ENCODE measurements around the gene NXT1.
"Not testable (repeated sequence)": the region's sequence is repeated elsewhere in the genome, so short reads cannot be mapped to it uniquely, and the experiment has no call there.

Gene NXT1

GRCh38 chr20:23350196-23350903 lies at the start of gene NXT1:
NXT1 (plus strand) TSS chr20:23350791; CDS start chr20:23354042, 3,251 bp downstream.
- DNase-seq: peak; percentile 99
- Mint-ChIP-seq H3K9me3 (no peaks in the 10 kb centered on the region), H3K27ac (peak within 1 kb of the TSS; percentile 100), H3K4me1 (ENCODE audit: low read depth) (peaks cover 43% of the 10 kb centered on the region), H3K36me3 (ENCODE audit: low read depth) (peaks cover 45% of the 10 kb centered on the region), H3K4me3 (peak within 1 kb of the TSS; percentile 86), H3K27me3 (no peaks in the 10 kb centered on the region)

GRCh38 chr20:23301436-23302050 lies 49.0 kb upstream of the NXT1 start:
- Mint-ChIP-seq H3K4me3 (no peak overlapping the region), H3K27me3 (no peaks in the 10 kb centered on the region), H3K4me1 (ENCODE audit: low read depth) (no peaks in the 10 kb centered on the region), H3K27ac (no peak overlapping the region), H3K9me3 (no peaks in the 10 kb centered on the region), H3K36me3 (ENCODE audit: low read depth) (no peaks in the 10 kb centered on the region)
- DNase-seq: no peak

- Mint-ChIP-seq H3K9me3 (no peaks in the 10 kb centered on the region), H3K27me3 (no peaks in the 10 kb centered on the region), H3K4me3 (no peak overlapping the region), H3K27ac (no peak overlapping the region), H3K4me1 (ENCODE audit: low read depth) (no peaks in the 10 kb centered on the region), H3K36me3 (ENCODE audit: low read depth) (no peaks in the 10 kb centered on the region)
- DNase-seq: no peak
Observed at GRCh38 chr20:23302386-23302785, 48.2 kb upstream of the NXT1 start.

- no peak overlapping the region for H3K4me3 Mint-ChIP-seq
- H3K27me3 Mint-ChIP-seq: no peaks in the 10 kb centered on the region
- no peaks in the 10 kb centered on the region for H3K36me3 Mint-ChIP-seq (ENCODE audit: low read depth)
- no peaks in the 10 kb centered on the region for H3K4me1 Mint-ChIP-seq (ENCODE audit: low read depth)
- H3K27ac Mint-ChIP-seq: no peak overlapping the region
- H3K9me3 Mint-ChIP-seq: no peaks in the 10 kb centered on the region
- no peak for DNase-seq
Observed at GRCh38 chr20:23302801-23303200, 47.8 kb upstream of the NXT1 start.

GRCh38 chr20:23303325-23304102 lies 47.1 kb upstream of the NXT1 start:
- no peaks in the 10 kb centered on the region for H3K27me3 Mint-ChIP-seq
- no peaks in the 10 kb centered on the region for H3K9me3 Mint-ChIP-seq
- no peak for DNase-seq
- H3K4me1 Mint-ChIP-seq (ENCODE audit: low read depth): peaks cover 3% of the 10 kb centered on the region
- H3K27ac Mint-ChIP-seq: no peak overlapping the region
- no peak overlapping the region for H3K4me3 Mint-ChIP-seq
- no peaks in the 10 kb centered on the region for H3K36me3 Mint-ChIP-seq (ENCODE audit: low read depth)

- no peaks in the 10 kb centered on the region for H3K27me3 Mint-ChIP-seq
- H3K4me1 Mint-ChIP-seq (ENCODE audit: low read depth): peaks cover 3% of the 10 kb centered on the region
- H3K9me3 Mint-ChIP-seq: no peaks in the 10 kb centered on the region
- H3K36me3 Mint-ChIP-seq (ENCODE audit: low read depth): no peaks in the 10 kb centered on the region
- no peak overlapping the region for H3K27ac Mint-ChIP-seq
- DNase-seq: no peak
- H3K4me3 Mint-ChIP-seq: no peak overlapping the region
Observed at GRCh38 chr20:23304616-23305015, 46.0 kb upstream of the NXT1 start.

GRCh38 chr20:23305098-23305497 lies 45.5 kb upstream of the NXT1 start:
- no peaks in the 10 kb centered on the region for H3K36me3 Mint-ChIP-seq (ENCODE audit: low read depth)
- H3K9me3 Mint-ChIP-seq: no peaks in the 10 kb centered on the region
- peaks cover 3% of the 10 kb centered on the region for H3K4me1 Mint-ChIP-seq (ENCODE audit: low read depth)
- H3K4me3 Mint-ChIP-seq: no peak overlapping the region
- H3K27me3 Mint-ChIP-seq: no peaks in the 10 kb centered on the region
- no peak for DNase-seq
- no peak overlapping the region for H3K27ac Mint-ChIP-seq

GRCh38 chr20:23307393-23307792 lies 43.2 kb upstream of the NXT1 start:
- not testable (repeated sequence) for H3K9me3 Mint-ChIP-seq; H3K4me1 Mint-ChIP-seq (ENCODE audit: low read depth); H3K27ac Mint-ChIP-seq; H3K27me3 Mint-ChIP-seq; H3K4me3 Mint-ChIP-seq; H3K36me3 Mint-ChIP-seq (ENCODE audit: low read depth); DNase-seq

GRCh38 chr20:23308024-23308423 lies 42.6 kb upstream of the NXT1 start:
- Mint-ChIP-seq H3K27me3 (no peaks in the 10 kb centered on the region), H3K4me3 (no peak overlapping the region), H3K9me3 (no peaks in the 10 kb centered on the region), H3K36me3 (ENCODE audit: low read depth) (no peaks in the 10 kb centered on the region), H3K27ac (no peak overlapping the region), H3K4me1 (ENCODE audit: low read depth) (peaks cover 3% of the 10 kb centered on the region)
- DNase-seq: no peak

- Mint-ChIP-seq H3K36me3 (ENCODE audit: low read depth) (no peaks in the 10 kb centered on the region), H3K9me3 (no peaks in the 10 kb centered on the region), H3K27me3 (no peaks in the 10 kb centered on the region)
Observed at GRCh38 chr20:23308908-23309307, 41.7 kb upstream of the NXT1 start.

GRCh38 chr20:23309781-23310180 lies 40.8 kb upstream of the NXT1 start:
- H3K9me3 Mint-ChIP-seq: no peaks in the 10 kb centered on the region
- H3K36me3 Mint-ChIP-seq (ENCODE audit: low read depth): no peaks in the 10 kb centered on the region
- DNase-seq: no peak
- H3K4me3 Mint-ChIP-seq: no peak overlapping the region
- H3K27me3 Mint-ChIP-seq: no peaks in the 10 kb centered on the region
- peaks cover 3% of the 10 kb centered on the region for H3K4me1 Mint-ChIP-seq (ENCODE audit: low read depth)
- H3K27ac Mint-ChIP-seq: no peak overlapping the region

More at GRCh38 chr20:23308908-23309307, 41.7 kb upstream of the NXT1 start:
- Mint-ChIP-seq H3K4me3 (no peak overlapping the region), H3K27ac (no peak overlapping the region), H3K4me1 (ENCODE audit: low read depth) (peaks cover 3% of the 10 kb centered on the region)
- no peak for DNase-seq

- Mint-ChIP-seq H3K4me1 (ENCODE audit: low read depth) (peaks cover 3% of the 10 kb centered on the region), H3K4me3 (no peak overlapping the region), H3K27me3 (no peaks in the 10 kb centered on the region), H3K36me3 (ENCODE audit: low read depth) (no peaks in the 10 kb centered on the region), H3K27ac (no peak overlapping the region), H3K9me3 (no peaks in the 10 kb centered on the region)
- DNase-seq: no peak
Observed at GRCh38 chr20:23311947-23312506, 38.6 kb upstream of the NXT1 start.

GRCh38 chr20:23313271-23313670 lies 37.3 kb upstream of the NXT1 start:
- Mint-ChIP-seq H3K9me3 (no peaks in the 10 kb centered on the region), H3K27ac (no peak overlapping the region), H3K36me3 (ENCODE audit: low read depth) (no peaks in the 10 kb centered on the region), H3K4me3 (no peak overlapping the region), H3K27me3 (no peaks in the 10 kb centered on the region), H3K4me1 (ENCODE audit: low read depth) (peaks cover 2% of the 10 kb centered on the region)
- no peak for DNase-seq

- H3K9me3 Mint-ChIP-seq: no peaks in the 10 kb centered on the region
- H3K4me3 Mint-ChIP-seq: no peak overlapping the region
- H3K27ac Mint-ChIP-seq: no peak overlapping the region
- H3K27me3 Mint-ChIP-seq: no peaks in the 10 kb centered on the region
- DNase-seq: no peak
- no peaks in the 10 kb centered on the region for H3K4me1 Mint-ChIP-seq (ENCODE audit: low read depth)
- no peaks in the 10 kb centered on the region for H3K36me3 Mint-ChIP-seq (ENCODE audit: low read depth)
Observed at GRCh38 chr20:23314699-23315098, 35.9 kb upstream of the NXT1 start.

- H3K4me3 Mint-ChIP-seq: no peak overlapping the region
- no peak for DNase-seq
- no peak overlapping the region for H3K27ac Mint-ChIP-seq
- no peaks in the 10 kb centered on the region for H3K36me3 Mint-ChIP-seq (ENCODE audit: low read depth)
- no peaks in the 10 kb centered on the region for H3K4me1 Mint-ChIP-seq (ENCODE audit: low read depth)
- H3K27me3 Mint-ChIP-seq: no peaks in the 10 kb centered on the region
- H3K9me3 Mint-ChIP-seq: no peaks in the 10 kb centered on the region
Observed at GRCh38 chr20:23315099-23315498, 35.5 kb upstream of the NXT1 start.
